SK-N-DZ (cell line): ENCODE data around the gene ZFYVE9. TPM values are rescaled to one million over a fixed set of nuclear protein-coding genes. Genes with fewer than 3 reads are reported as not detected.
"Not testable (repeated sequence)": the region's sequence is repeated elsewhere in the genome, so short reads cannot be mapped to it uniquely, and the experiment has no call there.

Experiments
- DNase-seq: peaks from one replicate; pipeline ENCODE4 v3.0.0-alpha.2; 2015; ENCODE audit warnings: low spot score
- polyA plus RNA-seq, 2 experiments: library from polyadenylated mRNA; depleted of rRNA; stranded (reverse); fragments of >200 nt; gene quantifications; 2 replicates each; pipeline ENCODE4 v1.2.3, GENCODE V29; 2014

The ZFYVE9 gene, protein sequence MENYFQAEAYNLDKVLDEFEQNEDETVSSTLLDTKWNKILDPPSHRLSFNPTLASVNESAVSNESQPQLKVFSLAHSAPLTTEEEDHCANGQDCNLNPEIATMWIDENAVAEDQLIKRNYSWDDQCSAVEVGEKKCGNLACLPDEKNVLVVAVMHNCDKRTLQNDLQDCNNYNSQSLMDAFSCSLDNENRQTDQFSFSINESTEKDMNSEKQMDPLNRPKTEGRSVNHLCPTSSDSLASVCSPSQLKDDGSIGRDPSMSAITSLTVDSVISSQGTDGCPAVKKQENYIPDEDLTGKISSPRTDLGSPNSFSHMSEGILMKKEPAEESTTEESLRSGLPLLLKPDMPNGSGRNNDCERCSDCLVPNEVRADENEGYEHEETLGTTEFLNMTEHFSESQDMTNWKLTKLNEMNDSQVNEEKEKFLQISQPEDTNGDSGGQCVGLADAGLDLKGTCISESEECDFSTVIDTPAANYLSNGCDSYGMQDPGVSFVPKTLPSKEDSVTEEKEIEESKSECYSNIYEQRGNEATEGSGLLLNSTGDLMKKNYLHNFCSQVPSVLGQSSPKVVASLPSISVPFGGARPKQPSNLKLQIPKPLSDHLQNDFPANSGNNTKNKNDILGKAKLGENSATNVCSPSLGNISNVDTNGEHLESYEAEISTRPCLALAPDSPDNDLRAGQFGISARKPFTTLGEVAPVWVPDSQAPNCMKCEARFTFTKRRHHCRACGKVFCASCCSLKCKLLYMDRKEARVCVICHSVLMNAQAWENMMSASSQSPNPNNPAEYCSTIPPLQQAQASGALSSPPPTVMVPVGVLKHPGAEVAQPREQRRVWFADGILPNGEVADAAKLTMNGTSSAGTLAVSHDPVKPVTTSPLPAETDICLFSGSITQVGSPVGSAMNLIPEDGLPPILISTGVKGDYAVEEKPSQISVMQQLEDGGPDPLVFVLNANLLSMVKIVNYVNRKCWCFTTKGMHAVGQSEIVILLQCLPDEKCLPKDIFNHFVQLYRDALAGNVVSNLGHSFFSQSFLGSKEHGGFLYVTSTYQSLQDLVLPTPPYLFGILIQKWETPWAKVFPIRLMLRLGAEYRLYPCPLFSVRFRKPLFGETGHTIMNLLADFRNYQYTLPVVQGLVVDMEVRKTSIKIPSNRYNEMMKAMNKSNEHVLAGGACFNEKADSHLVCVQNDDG (N-terminal part only)
- 9.3 and 9.9 TPM in 2 replicates for polyA plus RNA-seq (2014; cell fraction: cytosol; rRNA removed)
- polyA plus RNA-seq (2014; cell fraction: nucleus; rRNA removed) = 6.0 and 7.6 TPM in 2 replicates

DNA sequence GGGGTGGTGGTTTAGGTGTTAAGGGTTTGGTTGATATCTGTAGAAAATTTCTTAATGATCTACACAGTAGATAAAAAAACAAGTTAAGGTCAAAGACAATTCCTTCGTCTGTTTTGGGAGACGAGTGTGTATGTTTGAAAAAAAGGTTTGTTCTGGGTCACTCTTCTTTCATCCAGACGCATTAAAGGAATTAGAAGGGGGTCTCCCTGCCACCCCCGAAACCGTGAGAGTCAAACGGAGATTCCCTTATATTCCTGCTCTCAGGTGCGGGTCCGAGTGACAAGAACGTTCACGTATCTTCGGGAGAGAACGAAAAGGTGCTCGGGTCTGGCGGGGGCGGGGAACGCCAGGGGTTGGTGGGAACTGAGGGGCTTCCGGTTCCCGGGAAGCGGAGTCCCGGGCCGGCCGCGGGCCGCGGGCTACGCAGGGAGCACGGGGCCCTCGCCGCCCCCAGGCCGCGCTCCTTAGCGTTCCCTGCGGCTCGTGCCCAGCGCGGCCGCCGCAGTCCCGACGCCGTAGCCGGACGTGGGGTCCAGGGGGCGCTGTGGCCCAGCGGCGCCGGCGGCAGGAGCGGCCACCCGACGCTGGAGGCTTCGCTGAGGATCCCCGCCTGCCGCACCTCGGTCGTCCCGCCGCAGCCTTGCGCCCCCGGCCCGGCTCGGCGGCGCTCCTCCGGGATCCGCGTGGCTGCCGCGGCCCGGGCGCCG, at the start of gene ZFYVE9:
TSS of gene ZFYVE9 (plus strand) at position 577 of the 707 bp plus-strand sequence. CDS start 91,118 bp downstream, outside the sequence.
- DNase-seq = peak; percentile 74

DNA sequence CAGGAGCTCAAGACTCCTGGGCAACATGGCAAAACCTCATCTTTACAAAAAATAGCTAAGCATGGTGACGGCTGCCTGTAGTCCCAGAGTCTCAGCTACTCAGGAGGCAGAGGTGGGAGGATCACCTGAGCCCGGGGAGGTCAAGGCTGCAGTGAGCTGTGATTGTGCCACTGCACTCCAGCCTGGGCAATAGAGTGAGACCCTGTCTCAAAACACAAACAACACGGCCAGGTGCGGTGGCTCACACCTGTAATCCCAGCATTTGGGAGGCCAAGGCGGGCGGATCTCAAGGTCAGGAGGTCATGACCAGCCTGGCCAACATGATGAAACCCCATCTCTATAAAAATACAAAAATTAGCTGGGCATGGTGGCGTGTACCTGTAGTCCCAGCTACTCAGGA, 47.6 kb upstream of the ZFYVE9 start:
- not testable (repeated sequence) for DNase-seq

DNA sequence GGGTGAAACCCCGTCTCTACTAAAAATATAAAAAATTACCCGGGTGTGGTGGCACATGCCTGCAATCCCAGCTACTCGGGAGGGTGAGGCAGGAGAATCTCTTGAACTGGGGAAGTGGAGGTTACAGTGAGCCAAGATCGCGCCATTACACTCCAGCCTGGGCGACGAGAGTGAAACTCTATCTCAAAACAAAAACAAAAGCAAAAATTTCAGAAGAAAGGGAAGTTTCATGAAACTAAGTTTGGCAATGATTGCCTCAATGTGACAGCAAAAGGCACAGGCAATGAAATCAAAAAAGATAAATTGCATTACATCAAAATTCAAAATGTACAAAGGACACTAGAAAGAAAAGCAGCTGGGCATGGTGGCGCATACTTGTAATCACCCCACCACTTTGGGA, 45.7 kb upstream of the ZFYVE9 start:
- no peak for DNase-seq

GRCh38 chr1:52098139-52098871, 43.6 kb upstream of the ZFYVE9 start:
- DNase-seq = no peak

GRCh38 chr1:52102336-52103013, 39.4 kb upstream of the ZFYVE9 start:
- DNase-seq = no peak

DNA sequence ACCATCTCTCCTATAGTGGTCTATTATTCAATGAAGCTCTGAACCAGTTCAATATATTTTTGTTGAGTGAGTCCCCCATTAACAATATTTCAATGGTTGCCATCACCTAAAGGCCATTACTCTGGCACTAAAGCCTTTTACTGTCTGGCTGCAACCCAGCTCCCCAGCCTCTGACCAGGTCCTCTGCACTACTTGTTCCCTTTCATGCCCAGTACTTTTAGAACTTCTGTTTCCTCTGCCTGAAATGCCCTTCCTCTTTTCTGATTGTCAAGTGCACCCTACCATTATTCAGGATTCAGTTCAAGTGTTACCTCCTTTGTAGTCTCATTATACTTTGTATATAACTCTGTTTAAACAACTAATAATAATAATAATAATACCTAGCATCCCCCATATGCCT, 30.4 kb upstream of the ZFYVE9 start:
- no peak for DNase-seq

DNA sequence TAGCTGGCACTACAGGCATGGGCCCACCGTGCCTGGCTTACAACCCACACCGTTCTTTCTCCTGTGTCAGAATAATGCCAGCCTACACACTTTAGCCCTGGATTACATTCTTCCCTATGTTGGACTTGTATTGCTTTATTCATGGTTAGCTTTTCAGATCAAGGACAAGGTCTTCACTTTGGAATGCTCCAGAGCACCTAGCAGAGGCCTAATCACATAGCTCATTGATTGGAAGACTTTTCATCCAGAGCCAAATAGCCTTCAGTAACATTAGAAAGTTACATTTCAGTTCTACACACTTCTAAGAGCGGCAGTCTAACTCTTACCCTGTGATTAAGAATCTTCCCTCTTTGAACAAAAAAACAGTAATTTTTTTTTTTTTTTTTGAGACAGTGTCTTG, 29.4 kb upstream of the ZFYVE9 start:
- no peak for DNase-seq

DNA sequence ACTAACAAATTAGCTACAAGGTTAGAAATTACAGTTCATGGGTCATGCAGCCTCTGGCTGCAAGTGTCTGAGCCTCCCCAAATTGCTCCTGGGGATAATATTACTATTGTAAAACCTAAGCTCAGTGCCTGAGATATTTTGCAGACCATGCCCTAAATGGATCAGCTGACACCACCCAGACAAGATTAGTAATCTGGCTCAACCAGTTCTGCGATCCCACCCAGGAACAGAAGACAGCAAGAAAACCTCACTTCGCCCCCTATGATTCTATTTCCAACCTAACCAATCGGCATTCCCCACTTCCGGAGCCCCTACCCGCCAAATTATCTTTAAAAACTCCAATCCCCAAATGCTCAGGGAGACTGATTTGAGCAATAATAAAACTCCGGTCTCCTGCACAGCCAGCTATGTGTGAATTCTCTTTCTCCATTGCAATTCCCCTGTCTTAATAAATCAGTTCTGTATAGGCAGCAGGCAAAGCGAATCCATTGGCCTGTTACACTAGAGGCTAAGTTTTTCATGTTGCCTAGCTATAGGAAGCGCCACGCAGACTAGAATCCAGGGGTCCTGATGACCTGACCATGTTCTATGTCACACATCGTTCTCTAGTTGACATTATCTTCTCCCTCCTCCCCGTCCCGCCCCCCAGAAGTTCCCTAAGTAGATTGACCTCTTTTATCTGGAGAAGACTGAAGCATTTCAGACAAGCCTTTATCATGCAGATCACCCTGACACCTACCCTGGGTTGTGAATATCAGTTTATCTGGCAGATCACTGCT, 22.4 kb upstream of the ZFYVE9 start:
- peak; percentile 64 for DNase-seq

DNA sequence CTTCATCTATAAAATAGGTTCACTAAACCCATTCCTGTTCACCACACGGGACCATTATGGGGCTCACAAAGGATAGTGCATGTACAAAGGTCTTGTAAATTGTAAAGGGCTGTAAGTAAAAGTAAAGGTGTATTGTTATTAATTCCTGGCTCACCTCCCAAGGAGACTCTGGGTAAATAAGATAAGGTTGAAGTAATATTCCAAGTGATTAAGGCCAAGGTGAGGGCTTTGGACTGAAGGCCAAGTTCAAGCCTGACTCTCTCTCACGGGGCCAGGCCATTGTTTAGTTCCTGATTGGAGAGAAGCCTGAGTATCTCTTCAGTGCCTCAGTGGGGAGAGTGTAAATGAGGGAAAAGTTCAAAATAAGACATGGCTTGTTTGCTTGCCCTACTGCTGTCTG, 19.5 kb upstream of the ZFYVE9 start:
- no peak for DNase-seq

DNA sequence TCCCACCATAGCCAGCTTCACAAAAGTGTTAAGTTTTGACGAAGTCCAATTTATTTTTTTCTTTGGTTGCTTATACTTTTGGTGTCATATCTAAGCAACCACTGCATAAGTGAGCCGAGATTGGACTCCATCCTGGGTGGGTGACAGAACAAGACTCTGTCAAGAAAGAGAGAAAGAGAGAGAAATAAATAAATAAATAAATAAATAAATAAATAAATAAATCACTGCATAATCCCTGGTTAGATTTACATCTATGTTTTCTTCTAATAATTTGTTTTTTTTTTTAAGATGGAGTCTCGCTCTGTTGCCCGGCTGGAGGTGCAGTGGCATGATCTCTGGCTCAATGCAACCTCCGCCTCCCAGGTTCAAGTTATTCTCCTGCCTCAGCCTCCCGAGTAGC, 18.3 kb upstream of the ZFYVE9 start:
- DNase-seq = no peak

DNA sequence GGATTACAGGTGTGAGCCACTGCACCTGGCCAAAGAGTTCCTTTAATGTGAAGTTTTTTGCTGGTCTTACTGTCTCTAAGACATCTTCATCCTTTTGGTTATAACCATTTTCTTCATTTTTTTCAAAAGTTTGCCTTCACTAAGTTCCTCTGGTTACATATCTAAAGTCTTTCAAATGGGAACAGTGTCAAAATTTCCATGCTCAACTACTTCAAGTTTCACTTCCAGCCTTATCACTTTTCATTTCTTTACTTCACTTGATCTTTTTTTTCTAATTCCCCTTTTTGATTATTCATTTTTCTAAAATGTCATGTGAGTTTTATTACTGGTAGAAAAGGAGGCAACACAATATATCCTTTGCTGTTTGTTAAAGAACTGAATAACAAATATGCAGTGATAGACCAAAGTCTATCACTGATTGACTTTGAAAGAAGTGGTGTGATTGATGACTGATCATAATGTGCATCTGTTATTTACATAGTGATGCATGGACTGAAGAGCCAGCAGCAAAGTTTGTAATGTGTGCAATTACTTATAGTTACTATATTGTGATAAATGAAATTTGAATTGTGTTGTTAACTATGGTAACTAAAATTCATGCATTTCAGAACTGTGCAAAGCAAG, 16.0 kb upstream of the ZFYVE9 start:
- DNase-seq = no peak

DNA sequence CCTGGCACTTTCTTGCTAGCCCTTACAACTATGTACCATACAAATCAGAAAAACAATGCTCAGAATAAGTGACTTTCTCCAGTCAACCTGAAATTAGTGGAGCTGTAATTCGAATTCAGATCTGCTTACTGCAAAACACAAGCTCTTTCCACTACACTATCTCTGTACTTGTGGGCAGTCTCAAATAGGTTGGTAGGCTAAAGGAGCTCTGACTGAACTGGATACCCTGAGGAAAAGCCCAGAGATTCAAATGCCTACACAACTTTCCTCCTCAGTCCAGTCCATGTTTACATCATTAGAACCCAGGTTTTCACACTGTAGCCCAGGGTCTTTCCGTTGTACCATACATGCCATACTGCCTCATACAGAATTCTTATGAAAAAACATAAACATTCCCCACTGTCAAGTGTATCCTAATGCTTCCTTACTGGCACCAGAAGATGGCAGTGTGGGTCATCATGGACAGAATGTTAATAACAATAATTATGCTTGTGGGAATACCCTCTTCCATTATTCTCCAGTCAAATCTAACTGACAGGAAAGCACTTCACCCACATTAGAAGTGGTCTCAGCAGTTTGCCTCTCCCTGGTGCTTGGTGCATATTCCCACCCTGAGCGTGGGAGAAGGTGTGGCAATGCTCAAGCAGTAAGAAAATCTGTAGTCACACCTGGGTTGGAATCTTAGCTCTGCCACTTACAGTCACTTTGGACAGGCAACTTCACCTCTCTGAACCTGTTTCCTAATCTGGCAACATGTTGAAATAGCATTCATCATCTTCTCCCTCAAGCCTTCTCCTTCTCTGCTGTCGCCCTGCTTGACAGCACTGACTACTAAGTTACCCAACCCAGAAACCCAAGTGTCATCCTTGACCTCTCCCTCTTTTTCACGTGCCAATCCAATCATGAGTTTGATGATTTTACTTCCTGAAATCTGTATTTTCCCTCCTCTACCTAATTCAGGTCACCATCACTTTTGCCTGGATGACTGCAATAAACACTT, 14.4 kb upstream of the ZFYVE9 start:
- peak; percentile 56 for DNase-seq

DNA sequence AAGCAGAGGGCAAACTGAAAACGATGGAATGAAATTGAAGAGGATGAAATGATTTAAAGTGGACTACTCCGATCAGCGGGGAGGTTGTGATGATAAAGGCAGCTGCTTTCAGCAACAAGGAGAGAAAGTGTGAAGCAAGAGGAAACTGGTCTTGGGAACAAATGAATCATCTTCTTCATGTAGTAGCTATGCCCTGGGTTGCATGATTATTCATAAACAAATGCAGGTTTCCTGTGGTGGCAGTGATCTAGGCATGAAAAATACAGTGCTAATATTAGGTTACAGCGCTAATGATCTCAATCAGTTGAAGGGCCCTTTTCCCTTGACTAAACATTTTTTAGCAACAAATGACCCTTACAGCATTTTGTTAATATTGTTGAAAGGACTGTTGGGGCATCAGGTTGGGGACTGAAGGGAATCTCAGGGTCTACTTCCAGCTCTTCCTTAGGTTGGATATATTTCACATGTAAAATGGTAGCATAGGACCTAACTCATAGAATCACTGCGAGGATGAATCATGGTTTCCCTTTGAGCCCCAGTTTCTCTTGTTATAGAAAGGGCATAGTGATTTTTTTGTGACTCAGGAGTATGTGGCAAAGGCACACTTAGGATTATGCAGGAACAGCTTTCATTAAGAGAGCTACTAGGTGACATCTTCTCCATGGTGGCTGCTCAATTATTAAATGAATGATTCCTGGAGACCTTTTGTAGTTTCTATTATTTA, 1.9 kb upstream of the ZFYVE9 start:
- no peak for DNase-seq

- no peak for DNase-seq
These were observed 1.0 kb upstream of the ZFYVE9 start for GRCh38 chr1:52140633-52141512.
